ENCODE results near the gene ATP10A.

DNA sequence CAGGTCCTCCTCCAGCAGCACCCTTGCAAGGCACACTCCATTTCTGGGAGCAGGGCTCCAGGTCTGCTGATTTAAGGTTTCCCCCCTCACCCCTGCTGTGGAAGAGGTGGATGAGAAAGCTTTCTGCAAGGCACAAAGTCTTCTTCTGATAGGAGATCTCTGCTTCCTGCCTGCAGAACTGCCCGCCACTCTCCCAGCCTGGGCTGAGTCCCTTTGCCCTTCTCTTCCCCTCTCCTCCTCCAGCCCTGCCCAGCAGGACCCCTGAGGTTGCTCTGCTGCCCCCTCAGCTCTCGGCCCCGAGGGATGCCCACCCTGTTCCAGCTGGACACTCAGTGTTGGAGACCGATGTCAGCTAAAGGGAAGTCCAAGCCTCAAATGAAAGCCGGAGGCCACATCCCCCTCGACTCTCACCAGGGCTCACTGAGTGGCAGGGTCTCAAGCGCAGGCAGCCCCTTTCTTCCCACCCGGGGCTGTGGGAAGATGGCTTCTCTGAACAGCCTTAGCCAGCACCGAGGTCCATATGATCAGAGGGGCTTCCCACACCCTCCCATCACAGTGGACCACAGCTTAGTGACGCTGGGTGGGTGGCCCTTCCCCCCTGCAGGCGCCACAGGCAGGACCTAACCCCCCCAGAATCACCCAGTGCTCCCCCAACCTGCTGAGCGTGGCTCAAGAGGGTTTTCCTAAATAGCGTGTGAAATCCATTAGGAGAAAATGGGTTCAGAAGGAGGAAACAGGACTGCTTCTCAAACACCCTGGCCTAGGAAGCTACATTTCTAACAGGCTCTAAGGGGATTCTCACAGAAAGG lies 4.0 kb downstream of the ATP10A start:
- TF ChIP-seq YY1 (IDR thresholded peaks at IDR 0.05; ENCODE audit: extremely low read depth, insufficient replicate concordance, low read depth, low read length), result no peak
- no peak for TF ChIP-seq POLR2A (IDR thresholded peaks at IDR 0.05; ENCODE audit: borderline replicate concordance, extremely low read depth, insufficient read depth, insufficient read length)
- no peak for TF ChIP-seq SP1 (IDR thresholded peaks at IDR 0.05; ENCODE audit: low read depth)
- TF ChIP-seq, protein P1, sequence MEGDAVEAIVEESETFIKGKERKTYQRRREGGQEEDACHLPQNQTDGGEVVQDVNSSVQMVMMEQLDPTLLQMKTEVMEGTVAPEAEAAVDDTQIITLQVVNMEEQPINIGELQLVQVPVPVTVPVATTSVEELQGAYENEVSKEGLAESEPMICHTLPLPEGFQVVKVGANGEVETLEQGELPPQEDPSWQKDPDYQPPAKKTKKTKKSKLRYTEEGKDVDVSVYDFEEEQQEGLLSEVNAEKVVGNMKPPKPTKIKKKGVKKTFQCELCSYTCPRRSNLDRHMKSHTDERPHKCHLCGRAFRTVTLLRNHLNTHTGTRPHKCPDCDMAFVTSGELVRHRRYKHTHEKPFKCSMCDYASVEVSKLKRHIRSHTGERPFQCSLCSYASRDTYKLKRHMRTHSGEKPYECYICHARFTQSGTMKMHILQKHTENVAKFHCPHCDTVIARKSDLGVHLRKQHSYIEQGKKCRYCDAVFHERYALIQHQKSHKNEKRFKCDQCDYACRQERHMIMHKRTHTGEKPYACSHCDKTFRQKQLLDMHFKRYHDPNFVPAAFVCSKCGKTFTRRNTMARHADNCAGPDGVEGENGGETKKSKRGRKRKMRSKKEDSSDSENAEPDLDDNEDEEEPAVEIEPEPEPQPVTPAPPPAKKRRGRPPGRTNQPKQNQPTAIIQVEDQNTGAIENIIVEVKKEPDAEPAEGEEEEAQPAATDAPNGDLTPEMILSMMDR (IDR thresholded peaks at IDR 0.05 in 2 of 3, conservative IDR thresholded peaks at IDR 0.05 in 1 of 3; ENCODE audit: borderline replicate concordance in 1 of 3, insufficient read depth in 1 of 3, low read depth in 2 of 3, low read length in 2 of 3), result no peak
- no peak for TF ChIP-seq ZNF274 (IDR thresholded peaks at IDR 0.05; ENCODE audit: low read depth, low read length)
- no peak for TF ChIP-seq SIN3A (IDR thresholded peaks at IDR 0.05; ENCODE audit: low read depth)
- TF ChIP-seq RAD21 (IDR thresholded peaks at IDR 0.05; ENCODE audit: low read depth), result no peak
- TF ChIP-seq MAX (IDR thresholded peaks at IDR 0.05), result no peak
- no peak for TF ChIP-seq EZH2 (IDR thresholded peaks at IDR 0.05)
- TF ChIP-seq TCF7L2 (IDR thresholded peaks at IDR 0.05; ENCODE audit: borderline replicate concordance, extremely low read depth, insufficient read depth, insufficient read length), result no peak
- TF ChIP-seq ELF1 (IDR thresholded peaks at IDR 0.05; ENCODE audit: borderline replicate concordance, low read depth), result no peak
- TF ChIP-seq CBX3 (IDR thresholded peaks at IDR 0.05; ENCODE audit: low read depth), result no peak
- TF ChIP-seq POLR2AphosphoS5 (IDR thresholded peaks at IDR 0.05; ENCODE audit: low read depth, low read length), result no peak
